Keratinocyte (primary cell): ENCODE data around the gene NDUFAF2. TPM values are rescaled to one million over a fixed set of nuclear protein-coding genes. Genes with fewer than 3 reads are reported as not detected.

Experiments
- DNase-seq: peaks from one replicate; pipeline ENCODE4 v3.0.0-alpha.2; 2011; ENCODE audit warnings: low read depth, missing footprints, low spot score
- FAIRE-seq: peaks from 2 replicates; lab custom pipeline; 2011; peaks lifted over from hg19 to GRCh38; lab: Jason Lieb, UNC
- H2AFZ ChIP-seq: 2 replicates; pipeline ENCODE4 v1.6.0; 2012; ENCODE audit warnings: low read length, control low read depth, inconsistent platforms; ENCODE audit not compliant: control insufficient read depth
- H3K27ac ChIP-seq: 2 replicates; pipeline ENCODE4 v1.5.1; 2011; ENCODE audit warnings: low read length; ENCODE audit not compliant: control insufficient read depth, insufficient read depth
- H3K27me3 ChIP-seq: 3 replicates; pipeline ENCODE4 v1.6.0; 2011; ENCODE audit warnings: low read length; ENCODE audit not compliant: control insufficient read depth, insufficient read depth; ENCODE audit errors: extremely low read depth
- H3K36me3 ChIP-seq, 2 experiments: 2 replicates in 1 of 2; 3 replicates in 1 of 2; pipeline ENCODE4 v1.5.1; 2011; ENCODE audit warnings: low read length in 2 of 2, mild to moderate bottlenecking in 1 of 2; ENCODE audit not compliant: control insufficient read depth in 2 of 2, insufficient read depth in 2 of 2; ENCODE audit errors: extremely low read depth in 1 of 2
- H3K4me1 ChIP-seq: 3 replicates; pipeline ENCODE4 v1.5.1; 2011; ENCODE audit warnings: low read length; ENCODE audit not compliant: control insufficient read depth, insufficient read depth; ENCODE audit errors: extremely low read depth
- H3K4me2 ChIP-seq: 3 replicates; pipeline ENCODE4 v1.6.0; 2011; ENCODE audit warnings: low read depth, low read length; ENCODE audit not compliant: control insufficient read depth, insufficient read depth; ENCODE audit errors: extremely low read depth
- H3K4me3 ChIP-seq, 3 experiments: fragments of 200-600 bp in 1 of 3; sonication (generic) in 1 of 3; 2 replicates in 2 of 3; 3 replicates in 1 of 3; pipeline ENCODE4 v1.5.1; 2011 to 2016; ENCODE audit warnings: low read length in 3 of 3, mild to moderate bottlenecking in 3 of 3, control low read depth in 2 of 3, inconsistent platforms in 1 of 3, low read depth in 1 of 3, mixed read lengths in 1 of 3, mixed run types in 1 of 3, moderate library complexity in 1 of 3; ENCODE audit not compliant: control insufficient read depth in 2 of 3, insufficient read depth in 2 of 3; ENCODE audit errors: extremely low read depth in 1 of 3
- H3K79me2 ChIP-seq: 2 replicates; pipeline ENCODE4 v1.6.0; 2012; ENCODE audit warnings: low read length; ENCODE audit not compliant: control insufficient read depth, insufficient read depth
- H3K9ac ChIP-seq: 3 replicates; pipeline ENCODE4 v1.6.0; 2011; ENCODE audit warnings: low read length; ENCODE audit not compliant: control insufficient read depth, insufficient read depth; ENCODE audit errors: extremely low read depth
- H3K9me1 ChIP-seq: 3 replicates; pipeline ENCODE4 v1.6.0; 2011; ENCODE audit warnings: low read length; ENCODE audit not compliant: control insufficient read depth, insufficient read depth; ENCODE audit errors: extremely low read depth
- H3K9me3 ChIP-seq: 2 replicates; pipeline ENCODE4 v1.5.1; 2012; ENCODE audit warnings: low read depth, low read length; ENCODE audit not compliant: control insufficient read depth
- H4K20me1 ChIP-seq: 3 replicates; pipeline ENCODE4 v1.6.0; 2011; ENCODE audit warnings: low read length; ENCODE audit not compliant: control insufficient read depth, insufficient read depth; ENCODE audit errors: extremely low read depth
- EZH2 ChIP-seq: IDR thresholded peaks from one replicate; pipeline ENCODE4 v1.6.1; 2012; ENCODE audit warnings: inconsistent platforms, mild to moderate bottlenecking, low read length, moderate library complexity
- dilution Hi-C: fragments of 300-500 bp; cut with MboI; formaldehyde crosslinking; loops from one replicate; pipeline ENCODE4 v1.7.0; 2020; ENCODE audit warnings: low sequenced_read_pairs; ENCODE audit not compliant: extremely low pct_ligation_motif_present
- polyA plus RNA-seq, 5 experiments: library from polyadenylated mRNA; depleted of rRNA in 3 of 5; stranded (reverse) in 3 of 5; stranded (forward) in 1 of 5; unstranded in 1 of 5; fragments of >200 nt; gene quantifications; 1 replicate in 1 of 5; 2 replicates in 3 of 5; 3 replicates in 1 of 5; pipeline versions ENCODE4 v1.2.1 to v1.2.3, GENCODE V29; 2011 to 2012; ENCODE audit warnings: missing spikeins in 2 of 5, low read depth in 1 of 5, low replicate concordance in 1 of 5
- TF ChIP-seq, protein P1 (sequence below), 3 experiments: IDR thresholded peaks in 1 of 3; conservative IDR thresholded peaks in 1 of 3; optimal IDR thresholded peaks in 1 of 3; 2 replicates in 2 of 3; 3 replicates in 1 of 3; pipeline versions ENCODE3 to v1.5.1; 2011; ENCODE audit warnings: low read length in 3 of 3, mild to moderate bottlenecking in 3 of 3, moderate library complexity in 2 of 3, control low read depth in 1 of 3, inconsistent platforms in 1 of 3; ENCODE audit not compliant: insufficient read depth in 2 of 3; ENCODE audit errors: extremely low read depth in 1 of 3

Gene NDUFAF2
- polyA plus RNA-seq, 1 donor (not counting 4 experiments of a cell fraction or from before 2014, with no cell fraction given): 62.3 TPM

DNA sequence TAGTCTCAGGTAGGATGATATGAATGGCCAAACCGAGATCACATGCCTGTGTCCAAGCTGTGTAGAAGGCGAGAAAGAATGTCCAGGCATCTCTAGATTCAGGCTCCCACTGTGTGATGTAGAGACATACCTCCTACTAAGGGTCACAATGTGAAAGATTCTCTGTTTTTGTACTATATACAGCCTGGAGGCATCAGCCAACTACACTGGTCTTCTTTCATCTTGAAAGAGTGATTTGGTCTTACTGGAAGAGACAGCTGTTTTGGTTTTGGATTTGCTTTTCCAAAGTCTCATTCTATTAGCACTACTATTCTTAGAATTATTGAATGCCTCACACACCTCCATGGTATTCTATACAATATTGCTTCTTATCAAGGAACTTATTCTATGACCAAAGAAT is 26.5 kb upstream of the NDUFAF2 start:
- Histone ChIP-seq H3K9me3 (no peaks in the 10 kb centered on the region), H3K4me1 (no peaks in the 10 kb centered on the region), H3K9me1 (no peaks in the 10 kb centered on the region), H3K79me2 (no peaks in the 10 kb centered on the region), H3K27me3 (no peaks in the 10 kb centered on the region), H3K9ac (no peak overlapping the region), H3K4me3 (no peak overlapping the region), H2AFZ (no peak overlapping the region), H3K36me3 (no peaks in the 10 kb centered on the region), H4K20me1 (no peaks in the 10 kb centered on the region), H3K4me2 (no peak overlapping the region), H3K27ac (no peak overlapping the region)
- dilution Hi-C loops: no loop called here
- TF ChIP-seq, protein P1, sequence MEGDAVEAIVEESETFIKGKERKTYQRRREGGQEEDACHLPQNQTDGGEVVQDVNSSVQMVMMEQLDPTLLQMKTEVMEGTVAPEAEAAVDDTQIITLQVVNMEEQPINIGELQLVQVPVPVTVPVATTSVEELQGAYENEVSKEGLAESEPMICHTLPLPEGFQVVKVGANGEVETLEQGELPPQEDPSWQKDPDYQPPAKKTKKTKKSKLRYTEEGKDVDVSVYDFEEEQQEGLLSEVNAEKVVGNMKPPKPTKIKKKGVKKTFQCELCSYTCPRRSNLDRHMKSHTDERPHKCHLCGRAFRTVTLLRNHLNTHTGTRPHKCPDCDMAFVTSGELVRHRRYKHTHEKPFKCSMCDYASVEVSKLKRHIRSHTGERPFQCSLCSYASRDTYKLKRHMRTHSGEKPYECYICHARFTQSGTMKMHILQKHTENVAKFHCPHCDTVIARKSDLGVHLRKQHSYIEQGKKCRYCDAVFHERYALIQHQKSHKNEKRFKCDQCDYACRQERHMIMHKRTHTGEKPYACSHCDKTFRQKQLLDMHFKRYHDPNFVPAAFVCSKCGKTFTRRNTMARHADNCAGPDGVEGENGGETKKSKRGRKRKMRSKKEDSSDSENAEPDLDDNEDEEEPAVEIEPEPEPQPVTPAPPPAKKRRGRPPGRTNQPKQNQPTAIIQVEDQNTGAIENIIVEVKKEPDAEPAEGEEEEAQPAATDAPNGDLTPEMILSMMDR (optimal IDR thresholded peaks at IDR 0.05 in 1 of 3, IDR thresholded peaks at IDR 0.05 in 1 of 3, conservative IDR thresholded peaks at IDR 0.05 in 1 of 3; ENCODE audit: extremely low read depth in 1 of 3, insufficient read depth in 2 of 3, low read length in 3 of 3): no peak
- no peak for TF ChIP-seq EZH2
- DNase-seq: no peak
- no peak for FAIRE-seq

DNA sequence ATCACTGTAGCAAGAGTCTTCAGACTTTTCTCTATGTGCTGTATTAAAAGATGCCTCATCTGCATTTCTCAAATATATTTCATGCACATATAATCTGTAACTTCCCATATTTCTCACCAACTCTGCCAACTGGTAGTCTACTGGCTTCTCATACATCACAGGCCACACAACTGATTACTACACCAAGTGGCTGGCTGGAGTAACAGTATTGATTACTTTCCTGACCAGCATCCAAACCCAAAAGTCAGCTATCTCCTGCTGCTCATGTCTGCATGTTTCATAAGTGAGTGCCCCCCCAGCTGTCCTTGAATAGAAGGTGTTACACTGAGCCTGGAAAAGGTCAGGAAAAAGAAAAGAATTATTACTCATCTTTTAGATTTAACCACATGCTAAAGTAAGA is 17.6 kb upstream of the NDUFAF2 start:
- DNase-seq (no peak), FAIRE-seq (no peak)
- Histone ChIP-seq H3K4me1 (no peaks in the 10 kb centered on the region), H2AFZ (no peak overlapping the region), H3K27ac (no peak overlapping the region), H3K36me3 (peaks cover 1 to 5% of the 10 kb centered on the region in 2 experiments), H3K9me3 (no peaks in the 10 kb centered on the region), H3K79me2 (no peaks in the 10 kb centered on the region), H3K27me3 (no peaks in the 10 kb centered on the region), H3K9me1 (no peaks in the 10 kb centered on the region), H4K20me1 (no peaks in the 10 kb centered on the region), H3K4me2 (no peak overlapping the region), H3K9ac (no peak overlapping the region), H3K4me3 (no peak overlapping the region)
- dilution Hi-C loops: no loop called here
- no peak for TF ChIP-seq EZH2
- TF ChIP-seq, protein P1 (optimal IDR thresholded peaks at IDR 0.05 in 1 of 3, IDR thresholded peaks at IDR 0.05 in 1 of 3, conservative IDR thresholded peaks at IDR 0.05 in 1 of 3; ENCODE audit: extremely low read depth in 1 of 3, insufficient read depth in 2 of 3, low read length in 3 of 3): no peak
